PC-3 (cell line): ENCODE data around the gene COL4A3.

ENCODE experiments used
- CTCF ChIP-seq: fragments of 300-600 bp; sonication (generic); conservative IDR thresholded peaks from 2 replicates; pipeline ENCODE4 v1.5.1; 2017; ENCODE audit warnings: antibody characterized with exemption, low read depth, mild to moderate bottlenecking, low read length
- EZH2 ChIP-seq: fragments of 300-600 bp; sonication (generic); IDR thresholded peaks from one replicate; pipeline ENCODE4 v1.6.1; 2017; ENCODE audit warnings: antibody characterized with exemption, mild to moderate bottlenecking, low read length; ENCODE audit not compliant: unreplicated experiment
- EZH2phosphoT487 ChIP-seq: fragments of 300-600 bp; sonication (generic); IDR thresholded peaks from 2 replicates; pipeline ENCODE4 v1.6.1; 2018; ENCODE audit warnings: mild to moderate bottlenecking, antibody characterized with exemption, low read length, borderline replicate concordance

- TF ChIP-seq CTCF (no peak), EZH2 (no peak), EZH2phosphoT487 (no peak)
Measured at GRCh38 chr2:227256605-227257004, 92.2 kb downstream of the COL4A3 start.
